GM18502 (cell line): ENCODE measurements around the gene KRTAP5-9.
"Not testable (repeated sequence)": the region's sequence is repeated elsewhere in the genome, so short reads cannot be mapped to it uniquely, and the experiment has no call there.

Source experiments
- ATAC-seq: cut with Tn5 transposase; IDR thresholded peaks from one replicate; pipeline ENCODE4 v1.9.1; 2021; ENCODE audit warnings: mild to moderate bottlenecking; ENCODE audit not compliant: unreplicated experiment, poor library complexity

KRTAP5-9 gene, protein sequence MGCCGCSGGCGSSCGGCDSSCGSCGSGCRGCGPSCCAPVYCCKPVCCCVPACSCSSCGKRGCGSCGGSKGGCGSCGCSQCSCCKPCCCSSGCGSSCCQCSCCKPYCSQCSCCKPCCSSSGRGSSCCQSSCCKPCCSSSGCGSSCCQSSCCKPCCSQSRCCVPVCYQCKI

DNA sequence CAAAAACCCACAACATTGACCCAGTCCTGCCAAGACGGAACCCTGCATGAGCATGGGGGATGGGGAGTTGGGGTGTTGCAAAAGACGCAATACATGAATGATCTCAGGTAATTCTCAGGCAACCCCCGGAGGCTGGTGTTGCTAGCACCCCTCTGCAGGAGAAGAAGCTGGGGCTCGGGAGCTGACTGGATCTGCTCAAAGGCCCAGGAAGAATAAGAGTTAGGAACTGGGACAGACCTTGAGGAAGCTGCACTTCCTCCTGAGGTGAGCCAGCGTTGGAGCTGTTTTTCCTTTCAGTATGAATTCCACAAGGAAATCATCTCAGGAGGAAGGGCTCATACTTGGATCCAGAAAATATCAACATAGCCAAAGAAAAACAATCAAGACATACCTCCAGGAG, at the start of gene KRTAP5-9:
KRTAP5-9 (plus strand) TSS at position 301 of the 400 bp plus-strand sequence. CDS start 238 bp downstream, outside the sequence.
- no peak for ATAC-seq

DNA sequence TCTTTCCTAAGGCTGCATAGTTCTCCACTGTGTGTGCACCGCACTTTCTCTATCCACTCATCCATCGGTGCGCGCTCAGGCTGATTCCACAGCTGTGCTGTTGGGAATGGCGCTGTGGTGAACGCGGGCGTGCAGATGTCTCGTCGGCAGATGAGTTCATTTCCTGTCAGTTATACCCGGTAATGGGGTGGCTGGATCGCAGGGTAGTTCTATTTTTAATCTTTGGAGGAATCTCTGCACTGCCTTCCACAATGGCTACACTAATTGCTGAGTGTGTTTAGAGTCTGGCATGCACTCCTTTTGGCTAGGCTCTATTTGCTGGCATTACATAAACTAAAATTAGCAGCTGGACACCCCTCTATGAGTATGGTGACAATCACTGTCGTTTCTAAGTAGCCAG, 49.1 kb upstream of the KRTAP5-9 start:
- ATAC-seq = no peak

DNA sequence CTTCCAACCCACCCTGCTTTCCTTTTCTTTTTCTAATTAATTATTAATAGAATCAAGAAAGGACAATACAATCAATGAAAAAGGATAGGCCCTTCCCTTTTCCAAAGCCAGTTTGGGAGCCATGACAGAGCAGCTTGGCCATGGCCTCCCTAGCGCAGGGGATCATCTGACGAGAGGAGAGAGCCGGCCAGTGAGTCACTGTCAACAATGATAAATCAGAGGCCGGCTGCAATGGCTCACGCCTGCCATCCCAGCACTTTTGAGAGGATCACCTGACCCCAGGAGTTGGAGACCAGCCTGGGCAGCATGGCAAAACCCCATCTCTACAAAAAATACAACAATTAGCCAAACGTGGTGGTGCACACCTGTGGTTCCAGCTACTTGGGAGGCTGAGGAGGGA, 48.7 kb upstream of the KRTAP5-9 start:
- ATAC-seq = no peak

DNA sequence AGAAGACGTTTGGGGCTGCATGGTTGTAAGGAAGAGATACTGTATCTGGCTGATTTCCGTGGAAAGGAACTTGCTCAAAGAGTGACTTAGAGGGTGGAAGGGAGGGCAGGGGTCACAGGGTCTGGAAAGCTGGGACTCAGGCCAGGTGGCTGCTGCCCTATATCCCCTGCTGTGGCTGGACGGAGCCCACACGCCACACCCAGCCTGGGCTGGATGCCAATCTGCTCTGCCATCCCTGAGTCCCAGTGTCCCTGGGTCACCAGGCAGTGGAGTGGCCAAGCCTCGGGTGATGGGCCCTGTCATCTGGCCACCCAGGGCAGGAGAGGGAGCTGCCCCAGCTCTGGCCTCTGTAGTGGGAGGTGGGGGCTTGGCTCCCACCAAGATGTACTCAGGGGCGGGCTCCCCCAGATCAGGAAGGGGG, 47.6 kb upstream of the KRTAP5-9 start:
- ATAC-seq = no peak

DNA sequence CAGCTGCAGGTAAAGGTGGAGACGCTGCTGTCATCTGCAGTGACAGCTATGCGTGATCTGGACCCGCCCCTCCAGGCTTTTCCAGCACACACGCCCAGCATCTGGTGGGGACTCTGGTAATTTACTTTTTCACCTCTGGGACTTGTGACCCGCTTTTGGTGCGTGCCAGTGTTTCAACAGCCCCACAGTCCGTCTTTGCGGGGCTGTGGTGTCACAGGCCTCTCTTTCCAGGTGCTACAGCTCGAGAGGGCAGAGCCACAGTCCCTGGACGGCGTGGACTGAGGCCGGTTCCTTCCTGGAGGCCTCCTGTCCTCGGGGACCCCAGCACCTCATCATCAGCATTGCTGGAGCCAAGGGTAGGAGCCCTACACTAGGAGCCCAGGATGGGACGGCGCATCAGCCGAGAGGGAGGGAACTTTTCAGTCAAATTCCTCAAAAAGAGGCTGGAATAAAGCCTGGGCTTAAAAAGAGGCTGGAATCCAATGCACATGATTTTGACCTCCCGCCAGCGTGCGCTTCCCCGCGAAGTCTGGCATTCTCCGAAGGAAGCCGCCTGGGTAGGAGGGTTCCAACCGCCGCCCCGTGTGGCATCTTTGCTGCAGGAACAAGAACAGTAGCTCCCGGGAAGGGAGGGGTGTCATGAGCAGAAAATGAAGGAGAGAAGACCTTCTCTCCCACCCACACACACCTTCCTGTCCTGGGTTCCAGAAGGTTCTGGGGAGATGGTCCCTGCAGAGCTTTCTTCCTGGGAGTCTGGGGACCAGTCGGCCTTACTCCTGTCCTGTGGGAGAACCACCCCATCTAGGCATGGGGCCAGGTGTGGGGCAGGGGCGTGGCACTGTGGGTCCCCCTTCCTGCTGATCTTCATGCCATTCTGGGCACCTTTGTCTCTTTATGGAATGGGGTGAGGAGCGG, 46.9 kb upstream of the KRTAP5-9 start:
- no peak for ATAC-seq

DNA sequence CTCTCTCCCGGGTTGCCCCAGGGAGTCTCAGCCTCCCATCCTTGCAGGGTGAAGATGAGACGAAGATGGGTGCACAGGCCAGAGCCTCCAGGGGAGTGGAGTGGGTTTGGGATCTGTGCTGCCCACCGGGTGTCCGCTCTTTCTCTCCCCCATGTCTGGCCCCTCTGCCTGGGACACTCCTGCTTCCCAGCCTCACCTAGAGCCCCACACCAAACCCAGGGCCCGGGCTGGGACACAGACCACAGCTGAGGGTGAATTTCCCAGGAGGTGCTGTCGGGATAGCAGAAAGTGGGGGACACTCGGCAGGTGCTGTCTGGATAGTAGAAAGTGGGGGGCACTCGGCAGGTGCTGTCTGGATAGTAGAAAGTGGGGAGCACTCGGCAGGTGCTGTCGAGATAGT, 46.2 kb upstream of the KRTAP5-9 start:
- no peak for ATAC-seq

DNA sequence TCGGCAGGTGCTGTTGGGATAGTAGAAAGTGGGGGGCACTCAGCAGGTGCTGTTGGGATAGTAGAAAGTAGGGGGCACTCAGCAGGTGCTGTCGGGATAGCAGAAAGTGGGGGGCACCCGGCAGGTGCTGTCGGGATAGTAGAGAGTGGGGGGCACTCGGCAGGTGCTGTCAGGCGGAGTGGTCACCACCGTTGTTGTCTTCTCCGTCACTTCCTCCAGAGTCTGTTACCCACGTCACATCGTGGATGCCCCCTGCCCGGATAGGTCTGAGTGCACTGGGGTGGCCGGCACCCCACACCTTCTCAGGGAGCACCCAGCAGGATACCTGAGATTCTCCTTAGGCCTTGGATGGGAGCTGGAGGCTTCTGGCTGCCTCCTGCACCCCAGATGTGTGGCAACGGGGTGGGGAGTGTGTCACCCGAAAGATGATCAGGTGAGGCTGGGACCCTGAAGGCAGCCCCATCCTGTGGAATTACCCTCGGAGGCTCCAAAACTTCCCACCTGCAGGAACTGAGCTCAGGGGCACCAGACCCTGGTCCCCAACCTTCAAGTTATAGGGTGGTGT, 45.3 kb upstream of the KRTAP5-9 start:
- no peak for ATAC-seq

DNA sequence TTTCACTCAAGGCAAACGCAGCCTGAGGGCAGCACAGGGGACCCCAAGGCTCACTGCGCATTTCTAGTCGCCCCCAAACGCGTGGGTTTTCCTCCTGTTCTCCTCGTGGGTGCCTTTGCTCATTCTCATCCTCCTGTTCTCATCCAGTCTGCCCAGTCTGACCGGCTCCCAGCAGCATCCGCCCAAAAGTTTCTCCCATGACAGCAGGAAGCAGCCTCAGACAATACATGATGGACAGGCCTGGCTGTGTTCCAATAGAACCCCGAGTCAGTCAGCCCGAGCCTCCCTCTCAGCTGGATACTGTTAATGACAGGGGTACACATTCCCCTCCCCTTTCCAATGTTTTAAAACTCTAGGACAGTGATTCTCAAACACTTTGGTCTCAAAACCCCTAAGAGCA, 43.7 kb upstream of the KRTAP5-9 start:
- ATAC-seq = no peak

DNA sequence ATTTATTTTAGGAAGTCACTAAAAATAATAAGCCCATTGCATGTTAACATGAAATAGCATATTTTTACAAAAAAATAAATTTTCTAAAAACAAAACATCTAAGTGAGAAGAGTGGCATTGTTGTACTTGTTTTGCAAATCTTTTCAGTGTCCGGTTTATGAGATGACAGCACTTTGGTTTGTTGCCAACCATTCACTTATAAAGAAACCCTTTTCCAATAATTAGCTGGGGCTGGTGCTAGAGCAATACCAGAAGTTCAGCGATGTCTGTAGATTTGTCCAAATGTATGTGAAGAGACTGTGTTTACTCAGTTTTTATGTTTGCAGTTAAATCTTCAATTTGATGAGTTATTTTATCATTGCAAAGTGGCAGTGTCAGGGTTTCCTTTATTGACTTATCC, 43.2 kb upstream of the KRTAP5-9 start:
- no peak for ATAC-seq

DNA sequence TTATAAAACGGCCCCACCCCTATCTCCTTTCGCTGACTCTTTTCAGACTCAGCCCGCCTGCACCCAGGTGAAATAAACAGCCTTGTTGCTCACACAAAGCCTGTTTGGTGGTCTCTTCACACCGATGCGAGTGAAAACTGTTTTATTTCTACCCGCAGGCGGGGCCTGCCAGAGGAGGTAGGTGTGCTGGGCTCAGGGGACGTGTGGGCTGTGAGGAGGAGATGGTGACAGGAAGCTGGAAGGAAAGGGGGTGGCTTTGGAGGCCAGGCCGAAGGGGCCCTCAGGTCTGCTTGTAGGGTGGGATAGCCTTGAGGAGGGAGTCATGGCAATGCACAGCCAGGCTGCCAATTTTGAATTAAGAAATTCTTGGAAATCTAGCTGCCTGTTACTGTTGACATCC, 42.4 kb upstream of the KRTAP5-9 start:
- no peak for ATAC-seq

DNA sequence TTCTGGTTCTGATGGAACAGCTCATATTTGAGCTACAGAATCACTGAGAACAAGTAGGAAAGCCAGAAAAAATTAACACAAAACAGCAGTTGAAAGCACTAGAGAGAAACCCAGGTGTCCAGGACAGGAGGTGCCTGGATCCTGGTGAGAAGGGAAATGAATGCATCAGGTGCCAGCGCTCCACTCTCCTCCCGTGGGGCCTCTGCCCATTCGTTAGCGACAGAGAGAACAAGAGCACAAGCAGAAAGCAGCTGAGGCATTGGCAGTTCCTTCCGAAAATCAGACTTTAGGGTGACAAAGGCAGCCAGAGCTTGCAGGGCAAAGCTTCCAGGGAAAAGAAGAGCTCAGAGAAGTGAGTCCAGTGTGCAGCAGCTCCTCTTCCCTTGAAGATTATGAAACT, 41.1 kb upstream of the KRTAP5-9 start:
- no peak for ATAC-seq

DNA sequence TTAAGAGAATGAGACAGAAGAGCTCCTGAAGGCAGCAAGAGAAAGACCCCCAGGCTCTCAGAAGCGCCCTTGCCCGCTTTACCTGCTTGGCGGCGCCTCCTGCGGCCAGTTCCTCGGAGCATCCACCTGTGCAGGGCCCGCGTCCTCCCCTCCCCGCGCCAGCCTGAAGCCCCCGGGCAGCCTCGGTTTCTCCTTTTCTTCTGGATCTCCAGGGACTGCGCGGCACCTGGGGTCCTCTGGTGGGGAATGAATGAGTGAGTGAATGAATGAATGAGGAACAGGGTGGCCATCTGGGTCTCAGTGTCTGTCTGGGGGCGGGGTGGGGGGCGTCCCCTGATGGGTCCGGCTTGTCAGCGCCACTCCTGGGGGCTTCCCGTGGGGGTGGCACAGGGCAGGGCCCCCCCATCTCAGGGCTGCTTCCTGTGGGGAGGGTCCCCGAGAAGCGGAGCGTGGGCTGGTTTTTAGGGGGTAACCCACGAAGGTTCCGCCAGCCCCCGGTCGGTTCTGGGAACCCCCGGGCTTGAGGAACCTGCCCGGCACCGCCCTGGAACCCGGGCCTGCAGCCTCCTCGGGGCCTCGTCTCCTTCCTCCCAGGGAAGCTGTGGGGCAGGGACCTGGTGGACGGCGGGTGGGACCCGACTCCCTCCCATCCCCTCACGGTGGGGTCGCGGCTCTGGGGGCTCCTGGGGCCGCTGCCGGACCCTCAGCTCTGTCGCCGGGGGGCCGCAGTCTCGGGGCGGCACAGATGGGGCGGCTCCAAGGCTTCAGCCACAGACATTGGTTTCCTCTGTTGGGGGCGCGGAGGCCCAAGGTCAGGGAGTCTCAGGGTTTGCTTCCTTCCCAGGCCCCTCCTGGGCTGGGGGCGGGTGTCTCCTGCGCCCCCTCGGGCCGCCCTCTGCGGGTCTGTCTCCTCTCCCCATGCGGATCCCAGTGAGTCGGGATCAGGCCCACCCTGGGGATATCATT, 29.4 kb upstream of the KRTAP5-9 start:
- no peak for ATAC-seq

DNA sequence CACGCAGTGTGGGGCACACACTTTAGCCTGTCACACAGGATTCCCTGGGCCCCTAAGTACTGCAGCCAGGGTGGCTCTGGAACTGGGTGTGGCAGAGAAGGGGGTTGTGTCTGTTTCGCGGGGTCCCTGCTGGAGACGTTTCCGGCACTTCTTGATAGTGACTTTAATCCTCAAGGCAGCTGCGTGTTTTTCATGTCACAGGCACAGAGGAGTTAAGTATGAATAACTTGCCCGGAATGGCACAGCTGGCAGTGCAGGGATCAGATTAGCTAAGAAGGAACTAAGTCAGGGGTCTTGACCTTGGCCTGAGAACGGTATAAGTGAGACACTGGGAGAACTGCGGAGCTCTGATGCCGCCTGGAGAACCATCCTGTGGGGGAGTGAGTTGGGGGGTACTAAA, 28.7 kb upstream of the KRTAP5-9 start:
- no peak for ATAC-seq

DNA sequence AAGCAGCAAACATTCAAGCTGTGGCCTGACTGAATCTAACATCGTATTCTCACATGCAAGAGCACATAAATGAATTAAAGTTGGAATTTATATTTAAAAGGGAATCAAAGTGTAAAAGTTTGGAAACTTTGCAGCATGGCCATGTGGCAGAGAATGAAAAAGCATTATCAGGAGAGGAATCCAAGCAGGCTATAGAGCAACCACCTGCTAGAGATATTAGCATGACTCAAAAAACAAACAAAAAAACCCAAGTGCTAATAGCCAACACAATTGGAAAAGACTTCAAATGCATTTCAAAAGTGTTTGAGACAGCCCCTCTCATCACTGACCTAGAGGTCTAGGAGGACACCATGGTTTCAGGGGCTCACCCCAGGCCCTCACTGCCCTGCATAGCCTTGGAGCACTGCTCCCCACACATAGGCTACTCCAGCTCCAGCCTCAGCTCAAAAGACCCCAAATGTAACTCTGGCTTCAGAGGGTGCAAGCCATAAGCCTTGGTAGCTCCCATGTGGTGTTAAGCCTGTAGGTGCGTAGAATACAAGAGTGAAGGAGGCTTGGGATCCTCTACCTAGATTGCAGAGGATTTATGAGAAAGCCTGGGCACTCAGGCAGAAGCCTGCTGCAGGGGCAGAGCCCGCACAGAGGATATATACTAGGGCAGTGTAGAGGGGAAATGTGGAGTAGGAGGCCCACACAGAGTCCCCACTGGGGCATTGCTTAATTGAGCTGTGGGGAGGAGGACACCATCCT, 22.9 kb upstream of the KRTAP5-9 start:
- no peak for ATAC-seq

DNA sequence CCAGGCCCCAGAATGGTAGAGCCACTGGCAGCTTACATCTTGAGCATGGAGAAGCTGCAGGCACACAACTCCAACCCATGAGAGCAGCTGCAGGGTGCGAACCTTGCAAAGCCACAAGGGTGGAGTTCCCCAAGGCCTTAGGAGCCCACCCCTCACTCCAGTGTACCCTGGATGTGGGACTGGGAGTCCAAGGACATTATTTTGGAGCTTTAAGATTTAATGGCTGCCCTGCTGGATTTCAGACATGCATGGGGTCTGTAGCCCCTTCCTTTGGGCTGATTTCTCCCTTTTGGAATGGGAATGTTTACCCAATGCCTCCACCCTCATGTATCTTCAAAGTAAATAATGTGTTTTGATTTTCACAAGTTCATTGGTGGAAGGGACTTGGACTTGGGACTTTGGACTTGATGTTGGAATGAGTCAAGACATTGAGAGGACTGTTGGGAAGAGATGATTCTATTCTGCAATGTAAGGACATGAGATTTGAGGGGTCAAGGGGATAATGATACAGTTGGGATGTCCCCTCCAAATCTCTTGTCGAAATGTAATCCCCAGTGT, 22.2 kb upstream of the KRTAP5-9 start:
- no peak for ATAC-seq

DNA sequence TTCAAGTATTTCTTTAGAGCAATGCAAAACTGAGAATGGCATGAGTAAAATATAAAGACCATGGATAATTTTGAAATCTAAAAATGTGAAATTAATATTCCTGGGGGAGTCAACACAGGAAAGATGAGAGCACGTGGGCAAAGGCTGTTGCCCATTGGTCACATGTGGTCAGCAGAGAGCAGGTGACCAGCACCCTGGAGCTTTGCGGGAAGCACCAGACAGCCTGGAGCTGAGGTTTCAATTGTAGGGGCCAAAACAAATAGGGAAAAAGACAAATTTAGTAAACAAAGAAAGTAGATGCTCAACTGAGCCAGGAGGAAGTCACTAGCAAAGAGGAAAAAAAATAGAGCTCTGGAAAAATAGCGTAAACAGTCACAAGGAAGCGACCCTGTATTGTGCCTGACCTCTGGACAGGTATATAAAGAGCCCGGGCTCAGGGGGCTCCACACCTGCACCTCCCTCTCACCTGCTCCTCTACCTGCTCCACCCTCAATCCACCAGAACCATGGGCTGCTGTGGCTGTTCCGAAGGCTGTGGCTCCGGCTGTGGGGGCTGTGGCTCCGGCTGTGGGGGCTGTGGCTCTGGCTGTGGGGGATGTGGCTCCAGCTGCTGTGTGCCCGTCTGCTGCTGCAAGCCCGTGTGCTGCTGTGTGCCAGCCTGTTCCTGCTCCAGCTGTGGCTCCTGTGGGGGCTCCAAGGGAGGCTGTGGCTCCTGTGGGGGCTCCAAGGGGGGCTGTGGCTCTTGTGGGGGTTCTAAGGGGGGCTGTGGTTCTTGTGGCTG, 21.2 kb upstream of the KRTAP5-9 start, which contains the start of gene KRTAP5-7:
KRTAP5-7 (plus strand) TSS at position 472 of the 780 bp plus-strand sequence; CDS start at position 506, 34 bp downstream.
- ATAC-seq = not testable (repeated sequence)

DNA sequence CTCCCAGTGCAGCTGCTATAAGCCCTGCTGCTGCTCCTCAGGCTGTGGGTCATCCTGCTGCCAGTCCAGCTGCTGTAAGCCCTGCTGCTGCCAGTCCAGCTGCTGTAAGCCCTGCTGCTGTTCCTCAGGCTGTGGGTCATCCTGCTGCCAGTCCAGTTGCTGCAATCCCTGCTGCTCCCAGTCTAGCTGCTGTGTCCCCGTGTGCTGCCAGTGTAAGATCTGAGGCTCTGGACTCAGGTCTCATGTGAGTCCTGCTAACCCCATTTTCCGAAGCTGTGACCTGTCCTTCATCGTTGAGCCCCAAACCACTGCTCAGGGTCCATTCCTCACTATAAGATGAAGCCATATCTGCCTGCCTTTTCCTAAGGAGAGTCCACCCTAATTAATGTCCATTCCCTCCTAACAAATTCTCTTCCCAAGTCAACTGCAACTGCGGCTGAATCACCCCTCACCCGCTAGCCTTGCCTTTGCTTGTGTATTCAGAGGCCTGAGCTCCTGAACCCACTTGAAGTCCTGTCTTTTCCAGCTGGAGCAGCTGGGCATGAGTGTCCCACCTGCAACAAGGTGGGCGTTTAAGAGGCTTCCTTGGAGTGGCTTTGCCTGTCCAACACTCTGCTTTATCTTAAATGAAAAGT, 20.5 kb upstream of the KRTAP5-9 start:
- ATAC-seq = no peak

DNA sequence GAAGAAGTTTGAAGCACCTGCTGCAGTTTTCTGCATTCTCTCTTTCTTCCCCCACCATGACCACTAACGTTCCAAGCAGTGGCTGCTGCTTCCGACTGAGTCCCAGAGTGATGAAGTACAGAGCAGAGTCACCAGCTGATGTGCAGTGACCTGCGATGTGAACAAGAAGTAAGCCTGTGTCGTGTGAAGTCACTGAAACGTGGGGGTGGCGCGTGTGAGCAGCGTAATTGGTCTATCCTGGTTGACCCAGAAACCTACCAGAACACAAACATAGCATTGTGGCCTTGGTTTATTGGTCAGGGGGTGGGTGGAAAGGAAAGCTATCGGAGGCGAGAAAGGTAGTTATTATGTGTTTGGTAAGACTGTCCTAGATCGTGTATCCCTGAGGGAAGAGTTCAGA, 17.6 kb upstream of the KRTAP5-9 start:
- ATAC-seq = no peak
